Esophagus (tissue), 2 donors: ENCODE results near the gene CD151. TPM values are rescaled to one million over a fixed set of nuclear protein-coding genes. Genes with fewer than 3 reads are reported as not detected.

Experiments used
- H3K27ac ChIP-seq, 2 donors: one replicate each; pipeline ENCODE4 v1.5.1; 2013; ENCODE audit warnings: low read depth in 2 of 2, mild to moderate bottlenecking in 2 of 2, inconsistent platforms in 1 of 2, low read length in 1 of 2, moderate library complexity in 1 of 2
- H3K27me3 ChIP-seq, 2 donors: one replicate each; pipeline ENCODE4 v1.6.1; 2013; ENCODE audit warnings: low read length in 2 of 2, control low read depth in 1 of 2, mild to moderate bottlenecking in 1 of 2; ENCODE audit not compliant: insufficient read depth in 2 of 2, control insufficient read depth in 1 of 2
- H3K36me3 ChIP-seq, 2 donors: one replicate each; pipeline ENCODE4 v1.6.1; 2013; ENCODE audit warnings: low read length in 1 of 2; ENCODE audit not compliant: control insufficient read depth in 2 of 2, insufficient read depth in 2 of 2
- H3K4me1 ChIP-seq, 2 donors: one replicate each; pipeline ENCODE4 v1.6.1; 2013; ENCODE audit warnings: low read length in 1 of 2; ENCODE audit not compliant: control insufficient read depth in 2 of 2, insufficient read depth in 2 of 2
- H3K4me3 ChIP-seq, 2 donors: one replicate each; pipeline ENCODE4 v1.5.1; 2013; ENCODE audit warnings: low read length in 2 of 2, mild to moderate bottlenecking in 2 of 2, low read depth in 1 of 2, moderate library complexity in 1 of 2
- H3K9me3 ChIP-seq, 2 donors: one replicate each; pipeline ENCODE4 v1.6.1; 2013; ENCODE audit warnings: mild to moderate bottlenecking in 2 of 2, low read depth in 1 of 2, low read length in 1 of 2, moderate library complexity in 1 of 2; ENCODE audit not compliant: control insufficient read depth in 2 of 2, insufficient read depth in 1 of 2
- WGBS, 2 donors: extraction: QIAGEN DNeasy Blood & Tissue Kit; methylation state at CpG; one replicate each; pipeline ENCODE4 v1.1.7; 2013; 5-methylcytosine and 5-hydroxymethylcytosine counted together
- polyA plus RNA-seq, 2 donors: library from polyadenylated mRNA; stranded (reverse); fragments of 200-250 nt; gene quantifications; one replicate each; pipeline ENCODE4 v1.2.3, GENCODE V29; 2013
- donor health status: healthy with polysubstance abuse.
- donor health status: Bipolar disorder and iron deficiency.

CD151 gene
- polyA plus RNA-seq, 2 donors: 75.5 to 108 TPM

- H3K9me3 ChIP-seq: no peaks in the 10 kb centered on the region
- 25 to 39% methylated on average over 9 of the region's 9 CpGs for WGBS, 2 donors
- peak overlapping the region; percentile 85 to 88 for H3K27ac ChIP-seq
- peaks cover 3 to 24% of the 10 kb centered on the region in 2 donors for H3K36me3 ChIP-seq
- H3K4me3 ChIP-seq: peak overlapping the region; percentile 62 to 66
- H3K27me3 ChIP-seq: peaks cover 0 to 4% of the 10 kb centered on the region in 2 donors
- peaks cover 23 to 45% of the 10 kb centered on the region in 2 donors for H3K4me1 ChIP-seq
Observed at GRCh38 chr11:833849-834311, 1.1 kb downstream of the CD151 start.

DNA sequence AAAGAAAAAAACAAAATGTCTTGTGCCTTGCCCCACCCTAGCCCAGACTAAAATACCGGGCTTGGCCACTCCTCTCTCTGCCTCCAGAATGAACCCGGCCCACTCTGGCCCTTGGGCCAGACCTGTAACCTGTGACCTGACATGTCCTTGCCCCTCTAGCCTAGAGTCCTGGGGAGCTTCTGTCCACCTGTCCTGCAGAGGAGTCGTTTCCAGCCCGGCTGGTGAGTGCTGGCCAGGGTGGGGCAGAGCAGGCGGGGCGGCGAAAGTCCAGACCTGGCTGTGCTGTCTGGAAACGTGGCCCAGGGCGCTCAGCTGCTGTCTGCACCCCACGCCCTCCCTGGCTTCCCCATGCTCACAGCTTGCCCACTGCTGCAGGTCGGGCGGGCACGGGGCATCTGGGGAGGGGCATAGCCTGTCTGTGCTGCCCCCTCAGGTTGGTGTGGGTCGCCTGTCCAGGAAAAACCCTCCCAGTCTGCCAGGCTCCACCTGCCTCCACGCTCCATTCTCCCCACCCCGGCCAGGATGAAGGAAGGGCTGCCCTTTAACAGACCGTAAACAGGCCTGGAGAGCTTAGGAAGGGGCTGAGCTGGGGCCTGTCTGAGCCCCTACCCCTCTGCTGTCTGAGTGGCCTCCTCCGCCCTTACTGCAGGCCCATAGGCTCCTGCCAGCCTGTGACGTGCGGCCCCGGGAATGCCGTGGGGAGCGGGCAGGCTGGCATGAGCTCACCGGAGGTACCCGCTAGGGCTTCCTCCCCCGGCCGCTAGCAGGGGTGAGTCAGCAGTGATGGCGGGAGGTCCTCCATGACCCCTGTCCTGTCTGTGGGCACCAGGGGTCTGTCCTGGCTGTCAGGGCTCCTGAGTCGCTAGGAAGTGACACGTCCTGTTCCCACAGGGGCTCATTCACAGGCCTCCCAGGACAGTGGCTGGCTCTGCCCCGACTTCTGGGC, 1.9 kb downstream of the CD151 start:
- 18 to 22% methylated on average over 29 to 31 of the region's 31 CpGs for WGBS, 2 donors
- peaks cover 0 to 4% of the 10 kb centered on the region in 2 donors for H3K27me3 ChIP-seq

GRCh38 chr11:836274-836673, 3.5 kb downstream of the CD151 start:
- Histone ChIP-seq H3K4me3 (no peak overlapping the region), H3K9me3 (no peaks in the 10 kb centered on the region), H3K27ac (no peak overlapping the region), H3K36me3 (peaks cover 3 to 34% of the 10 kb centered on the region in 2 donors), H3K27me3 (no peaks in the 10 kb centered on the region), H3K4me1 (peaks cover 10 to 36% of the 10 kb centered on the region in 2 donors)
- 88 to 90% methylated on average over 14 of the region's 14 CpGs for WGBS, 2 donors

More for the DNA sequence above, 1.9 kb downstream of the CD151 start:
- Histone ChIP-seq H3K36me3 (peaks cover 3 to 29% of the 10 kb centered on the region in 2 donors), H3K27ac (peak overlapping the region; percentile 78 to 88), H3K9me3 (no peaks in the 10 kb centered on the region), H3K4me3 (peak overlapping the region in 1 of 2 donors; percentile 16), H3K4me1 (peaks cover 21 to 38% of the 10 kb centered on the region in 2 donors)

DNA sequence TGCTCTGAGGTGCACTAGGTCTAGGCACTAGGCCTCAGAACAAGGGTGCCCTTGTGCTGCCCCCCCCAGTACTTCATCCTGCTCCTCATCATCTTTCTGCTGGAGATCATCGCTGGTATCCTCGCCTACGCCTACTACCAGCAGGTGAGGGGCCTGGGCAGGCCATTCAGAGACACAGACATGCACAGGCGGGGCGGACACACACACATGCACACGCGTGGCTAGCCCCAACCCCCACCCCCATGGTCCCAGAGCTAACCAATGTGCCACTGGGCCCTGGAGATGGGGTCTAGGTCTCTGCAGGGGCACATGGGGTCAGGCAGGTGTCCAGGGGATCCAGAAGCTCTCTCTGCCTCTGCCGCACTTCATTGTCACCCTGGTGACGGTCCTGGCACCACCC, 3.9 kb downstream of the CD151 start:
- Histone ChIP-seq H3K36me3 (peaks cover 3 to 34% of the 10 kb centered on the region in 2 donors), H3K27ac (no peak overlapping the region)

GRCh38 chr11:837189-837989, 4.6 kb downstream of the CD151 start:
- Histone ChIP-seq H3K27me3 (no peaks in the 10 kb centered on the region), H3K27ac (no peak overlapping the region), H3K9me3 (no peaks in the 10 kb centered on the region), H3K4me3 (no peak overlapping the region), H3K36me3 (peaks cover 3 to 34% of the 10 kb centered on the region in 2 donors), H3K4me1 (peaks cover 7 to 26% of the 10 kb centered on the region in 2 donors)
- WGBS, 2 donors: 82 to 85% methylated on average over 22 of the region's 22 CpGs

More for the DNA sequence above, 3.9 kb downstream of the CD151 start:
- Histone ChIP-seq H3K4me3 (no peak overlapping the region), H3K27me3 (no peaks in the 10 kb centered on the region), H3K4me1 (peaks cover 10 to 33% of the 10 kb centered on the region in 2 donors), H3K9me3 (no peaks in the 10 kb centered on the region)
- WGBS, 2 donors: 75 to 78% methylated on average over 9 of the region's 9 CpGs

GRCh38 chr11:837990-838307, 5.2 kb downstream of the CD151 start:
- no peak overlapping the region for H3K27ac ChIP-seq
- no peaks in the 10 kb centered on the region for H3K27me3 ChIP-seq
- no peak overlapping the region for H3K4me3 ChIP-seq
- H3K9me3 ChIP-seq: no peaks in the 10 kb centered on the region
- WGBS, 2 donors: 69 to 72% methylated on average over 8 of the region's 8 CpGs
- H3K36me3 ChIP-seq: peaks cover 3 to 34% of the 10 kb centered on the region in 2 donors
- H3K4me1 ChIP-seq: peaks cover 7 to 25% of the 10 kb centered on the region in 2 donors

DNA sequence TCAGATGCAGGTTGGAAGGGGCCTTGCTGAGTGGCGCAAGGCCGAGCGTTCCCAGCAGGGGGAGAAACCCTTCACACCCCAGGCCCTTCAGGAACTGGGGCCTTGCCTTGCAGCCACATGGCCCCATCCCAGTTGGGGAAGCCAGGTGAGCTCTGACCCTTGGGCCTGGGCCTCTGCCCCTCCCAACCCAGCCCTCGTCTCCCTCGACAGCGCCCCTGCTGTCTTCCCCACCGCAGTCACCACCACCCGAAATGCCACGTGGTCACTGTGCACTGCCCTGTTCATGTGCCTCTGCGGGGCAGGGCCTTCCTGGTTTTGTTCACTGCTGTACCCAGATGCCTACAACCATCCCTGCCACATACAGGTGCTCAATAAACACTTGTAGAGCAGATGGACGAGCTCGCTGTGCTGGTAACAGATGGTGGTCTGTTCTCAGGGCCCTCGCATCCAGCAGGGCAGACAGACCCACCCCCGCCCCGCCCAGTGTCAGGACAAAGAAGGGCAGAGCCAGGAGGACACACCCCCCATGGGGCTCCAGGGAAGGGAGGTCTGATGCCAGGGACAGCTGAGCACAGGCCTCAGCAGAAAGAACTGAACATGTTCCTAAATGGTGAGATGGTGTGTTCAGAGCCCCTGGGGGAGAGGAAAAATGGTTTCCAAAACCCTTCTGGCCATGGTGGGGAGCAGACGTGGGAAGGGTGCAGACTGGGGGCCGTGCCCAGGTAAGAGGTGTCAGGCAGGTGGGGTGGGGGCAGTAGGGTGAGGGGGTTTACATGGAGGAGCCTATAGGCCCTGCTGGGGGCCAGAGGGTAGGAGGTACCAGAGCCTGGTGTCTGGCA, 5.9 kb downstream of the CD151 start:
- H3K9me3 ChIP-seq: no peaks in the 10 kb centered on the region
- 38 to 42% methylated on average over 17 of the region's 17 CpGs for WGBS, 2 donors
- H3K36me3 ChIP-seq: peaks cover 3 to 34% of the 10 kb centered on the region in 2 donors
- H3K27ac ChIP-seq: peak overlapping the region in 1 of 2 donors; percentile 34
- H3K4me1 ChIP-seq: peaks cover 7 to 30% of the 10 kb centered on the region in 2 donors
- H3K4me3 ChIP-seq: no peak overlapping the region
- H3K27me3 ChIP-seq: no peaks in the 10 kb centered on the region

DNA sequence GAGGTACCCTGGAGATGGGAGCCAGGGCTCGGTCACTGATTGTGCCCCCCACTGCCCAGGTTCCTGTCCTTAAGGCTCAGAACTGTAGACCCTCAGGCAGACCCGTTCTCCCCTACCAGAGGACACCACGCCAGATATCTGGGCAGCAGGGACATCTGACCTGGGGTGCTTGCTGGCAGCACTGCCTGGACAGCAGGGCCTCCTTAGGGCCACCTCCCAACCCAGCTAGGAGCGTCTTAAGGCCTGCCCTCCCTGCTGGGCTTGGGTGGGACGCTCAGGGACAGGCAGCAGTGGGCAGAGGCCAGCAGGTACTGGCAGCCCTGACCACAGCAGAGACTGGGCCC, 6.5 kb downstream of the CD151 start:
- peaks cover 3 to 34% of the 10 kb centered on the region in 2 donors for H3K36me3 ChIP-seq
- no peak overlapping the region for H3K4me3 ChIP-seq
- H3K4me1 ChIP-seq: peaks cover 7 to 27% of the 10 kb centered on the region in 2 donors
- no peaks in the 10 kb centered on the region for H3K9me3 ChIP-seq
- H3K27ac ChIP-seq: no peak overlapping the region
- H3K27me3 ChIP-seq: no peaks in the 10 kb centered on the region
- 85 to 87% methylated on average over 5 of the region's 5 CpGs for WGBS, 2 donors
